HG03064 (cell line): ENCODE measurements around the gene CCDC197.

Source experiments
- ATAC-seq: cut with Tn5 transposase; IDR thresholded peaks from one replicate; pipeline ENCODE4 v1.9.1; 2021; ENCODE audit warnings: low read depth; ENCODE audit not compliant: unreplicated experiment

The CCDC197 gene

GRCh38 chr14:93960774-93961438, 36.2 kb upstream of the CCDC197 start:
- ATAC-seq: no peak

GRCh38 chr14:93961620-93962019, 35.5 kb upstream of the CCDC197 start:
- no peak for ATAC-seq

GRCh38 chr14:93962701-93963601, 34.1 kb upstream of the CCDC197 start:
- ATAC-seq: peak; percentile 42

GRCh38 chr14:93963692-93964091, 33.4 kb upstream of the CCDC197 start:
- ATAC-seq: no peak

- ATAC-seq: no peak
Measured at GRCh38 chr14:93964281-93964680, 32.8 kb upstream of the CCDC197 start.

- no peak for ATAC-seq
Measured at GRCh38 chr14:93964820-93965286, 32.2 kb upstream of the CCDC197 start.

GRCh38 chr14:93965287-93965821, 31.7 kb upstream of the CCDC197 start:
- no peak for ATAC-seq

- ATAC-seq: no peak
Measured at GRCh38 chr14:93965946-93966474, 31.1 kb upstream of the CCDC197 start.

GRCh38 chr14:93967637-93968250, 29.4 kb upstream of the CCDC197 start:
- peak; percentile 32 for ATAC-seq

- no peak for ATAC-seq
Measured at GRCh38 chr14:93969082-93969828, 27.8 kb upstream of the CCDC197 start.

GRCh38 chr14:93970585-93970964, 26.5 kb upstream of the CCDC197 start:
- no peak for ATAC-seq

GRCh38 chr14:93970965-93971634, 26.0 kb upstream of the CCDC197 start:
- ATAC-seq: peak; percentile 30

GRCh38 chr14:93971635-93972027, 25.5 kb upstream of the CCDC197 start:
- ATAC-seq: no peak

- no peak for ATAC-seq
Measured at GRCh38 chr14:93972618-93973205, 24.4 kb upstream of the CCDC197 start.

- ATAC-seq: no peak
Measured at GRCh38 chr14:93973607-93974006, 23.5 kb upstream of the CCDC197 start.

GRCh38 chr14:93974299-93974698, 22.8 kb upstream of the CCDC197 start:
- ATAC-seq: no peak

GRCh38 chr14:93974833-93975232, 22.3 kb upstream of the CCDC197 start:
- no peak for ATAC-seq

- peak; percentile 57 for ATAC-seq
Measured at GRCh38 chr14:93975791-93976476, 21.2 kb upstream of the CCDC197 start.
